Lung microvascular endothelial cell (primary cell): ENCODE results near the gene NPFFR1. TPM values are rescaled to one million over a fixed set of nuclear protein-coding genes. Genes with fewer than 3 reads are reported as not detected.

ENCODE experiments used
- DNase-seq, 2 donors: peaks; one replicate each; pipeline versions ENCODE4 v3.0.0 to v3.0.0-alpha.2; 2010; ENCODE audit warnings: low read depth in 2 of 2
- total RNA-seq: library from RNA; depleted of rRNA; stranded (reverse); fragments of >200 nt; gene quantifications from 2 replicates; pipeline ENCODE4 v1.2.1, GENCODE V29; 2014

The NPFFR1 gene
- total RNA-seq, 1 donor from 2014 or later: not detected

DNA sequence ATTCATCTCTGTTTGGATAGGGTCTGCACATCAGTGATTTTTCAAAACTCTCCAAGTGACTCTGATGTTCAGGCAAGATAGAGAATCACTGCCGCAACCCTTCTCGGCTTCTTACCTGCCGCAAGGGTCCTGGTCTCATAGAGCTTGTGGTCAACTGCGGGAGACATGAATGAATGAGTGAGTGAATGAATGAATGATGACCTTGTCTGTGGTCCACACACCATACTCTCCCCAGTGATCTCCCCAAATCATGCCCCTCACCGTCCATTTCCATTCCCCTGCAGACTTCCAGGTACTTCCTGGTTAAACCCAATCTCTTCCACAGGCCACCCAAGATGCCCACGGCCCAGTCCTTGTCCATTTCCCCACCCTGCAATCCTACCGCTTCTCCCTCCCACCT lies 5.9 kb upstream of the NPFFR1 start:
- DNase-seq: no peak

DNA sequence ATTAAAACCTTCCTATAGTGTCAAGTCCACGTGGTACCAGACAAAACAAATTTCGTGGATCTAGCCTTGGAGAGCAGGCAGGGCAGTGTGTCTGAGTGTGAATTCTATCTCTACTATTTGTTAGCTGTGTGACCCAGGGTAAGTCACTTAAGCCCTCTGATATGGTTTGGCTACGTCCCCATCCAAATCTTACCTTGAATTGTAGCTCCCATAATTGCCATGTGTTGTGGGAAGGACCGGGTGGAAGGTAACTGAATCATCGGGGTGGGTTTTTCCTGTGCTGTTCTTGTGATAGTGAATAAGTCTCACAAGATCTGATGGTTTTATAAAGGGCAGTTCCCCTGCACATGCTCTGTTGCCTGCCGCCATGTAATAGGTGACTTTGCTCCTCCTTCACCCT lies 2.8 kb upstream of the NPFFR1 start:
- no peak for DNase-seq

DNA sequence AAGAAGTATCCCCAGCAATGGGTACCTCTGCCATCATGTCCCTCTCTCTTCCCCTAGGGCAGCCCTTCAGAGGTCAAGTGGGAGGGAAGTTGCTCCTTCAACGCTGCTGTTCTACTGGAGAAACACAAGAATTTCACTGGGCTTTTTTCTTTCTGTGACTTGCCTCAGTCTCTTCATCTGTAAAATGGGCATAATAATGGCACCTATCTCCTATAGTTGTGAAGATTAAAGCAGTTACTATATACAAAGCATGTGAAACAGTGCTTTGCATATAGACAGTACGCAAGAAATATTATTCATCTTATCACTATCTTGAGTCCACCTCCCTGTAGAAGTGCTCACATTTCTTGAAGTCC lies 1.6 kb upstream of the NPFFR1 start:
- DNase-seq: no peak

DNA sequence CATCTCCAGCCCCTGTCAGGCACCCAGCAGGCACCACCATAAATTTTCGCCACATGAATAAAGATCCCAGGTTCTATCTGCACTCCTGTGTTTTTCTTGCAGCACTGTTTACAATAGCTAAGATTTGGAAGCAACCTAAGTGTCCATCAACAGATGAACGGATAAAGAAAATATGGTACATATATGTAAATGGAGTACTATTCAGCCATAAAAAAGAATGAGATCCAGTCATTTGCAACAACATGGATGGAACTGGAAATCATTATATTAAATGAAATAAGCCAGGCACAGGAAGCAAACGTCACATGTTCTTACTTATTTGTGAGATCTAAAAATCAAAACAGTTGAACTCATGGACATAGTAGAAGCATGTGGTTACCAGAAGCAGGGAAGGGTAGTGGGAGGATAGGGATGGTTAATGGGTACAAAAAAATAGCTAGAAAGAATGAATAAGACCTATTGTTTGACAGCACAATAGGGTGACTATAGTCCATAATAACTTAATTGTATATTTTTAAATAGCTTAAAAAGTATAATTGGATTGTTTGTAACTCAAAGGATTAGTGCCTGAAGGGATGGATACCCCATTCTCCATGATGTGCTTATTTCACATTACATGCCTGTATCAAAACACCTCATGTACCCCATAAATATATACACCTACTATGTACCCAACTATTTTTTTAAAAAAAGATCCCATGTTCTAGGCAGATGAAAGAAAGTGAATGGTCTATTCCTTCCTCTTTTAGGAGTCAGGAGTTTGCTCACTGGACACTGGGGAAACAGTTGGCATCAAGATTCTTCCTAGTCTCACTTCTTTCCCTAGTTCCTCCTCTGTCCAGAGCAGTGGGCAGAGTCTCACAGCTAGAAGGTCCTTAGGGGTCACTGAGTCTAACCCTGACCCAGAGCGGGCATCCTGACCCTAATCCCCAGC lies 1.0 kb upstream of the NPFFR1 start:
- no peak for DNase-seq

DNA sequence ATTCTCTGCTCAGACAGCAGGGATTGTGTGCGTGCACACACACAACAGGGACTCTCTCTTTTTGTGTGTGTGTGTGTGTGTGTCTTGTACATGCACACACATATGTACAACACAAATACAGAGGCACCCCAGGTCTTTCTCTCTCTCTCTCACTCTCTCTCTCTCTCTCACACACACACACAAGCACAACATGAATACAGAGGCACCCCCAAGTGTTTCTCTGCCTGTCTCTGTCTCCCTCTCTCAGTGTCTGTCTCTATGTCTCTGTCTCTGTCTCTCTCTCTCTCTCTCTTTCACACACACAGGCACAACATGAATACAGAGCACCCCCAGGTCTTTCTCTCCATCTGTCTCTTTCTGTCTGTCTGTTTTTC lies 746 bp downstream of the NPFFR1 start:
- no peak for DNase-seq

DNA sequence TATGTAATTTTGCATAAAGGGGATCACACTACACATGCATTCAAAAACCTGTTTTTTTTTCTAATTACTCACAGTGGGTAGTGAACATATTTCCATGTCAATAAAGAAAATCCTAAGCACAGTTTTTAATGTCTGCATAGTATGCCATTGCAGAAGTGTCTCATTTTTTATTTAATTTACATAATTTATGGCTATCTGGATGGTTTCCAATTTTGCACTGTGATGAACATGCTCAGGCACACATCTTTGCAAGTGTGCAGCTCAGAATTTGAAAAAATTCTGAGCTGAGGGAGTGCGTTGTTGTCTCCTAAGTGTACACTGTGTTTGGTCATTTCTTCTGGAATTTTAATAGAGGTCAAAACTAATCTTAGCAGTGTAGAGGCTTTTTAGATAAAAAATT lies 2.2 kb downstream of the NPFFR1 start:
- no peak for DNase-seq

DNA sequence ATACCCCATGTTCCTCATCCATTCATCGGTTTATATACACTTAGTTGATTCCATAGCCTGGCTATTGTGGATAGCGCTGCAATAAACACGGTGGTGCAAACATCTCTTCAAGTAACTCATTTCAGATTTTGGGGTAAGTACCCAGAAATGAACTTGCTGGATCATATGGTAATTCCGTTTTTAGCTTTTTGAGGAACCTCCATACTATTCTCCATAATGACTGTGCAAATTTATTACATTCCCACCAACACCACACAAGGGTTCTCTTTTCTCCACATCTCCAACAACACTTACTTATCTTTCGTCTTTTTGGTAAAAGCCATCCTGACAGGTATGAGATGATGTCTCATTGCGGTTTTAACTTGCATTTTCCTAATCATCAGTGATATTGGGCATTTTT lies 3.7 kb downstream of the NPFFR1 start:
- DNase-seq: no peak

DNA sequence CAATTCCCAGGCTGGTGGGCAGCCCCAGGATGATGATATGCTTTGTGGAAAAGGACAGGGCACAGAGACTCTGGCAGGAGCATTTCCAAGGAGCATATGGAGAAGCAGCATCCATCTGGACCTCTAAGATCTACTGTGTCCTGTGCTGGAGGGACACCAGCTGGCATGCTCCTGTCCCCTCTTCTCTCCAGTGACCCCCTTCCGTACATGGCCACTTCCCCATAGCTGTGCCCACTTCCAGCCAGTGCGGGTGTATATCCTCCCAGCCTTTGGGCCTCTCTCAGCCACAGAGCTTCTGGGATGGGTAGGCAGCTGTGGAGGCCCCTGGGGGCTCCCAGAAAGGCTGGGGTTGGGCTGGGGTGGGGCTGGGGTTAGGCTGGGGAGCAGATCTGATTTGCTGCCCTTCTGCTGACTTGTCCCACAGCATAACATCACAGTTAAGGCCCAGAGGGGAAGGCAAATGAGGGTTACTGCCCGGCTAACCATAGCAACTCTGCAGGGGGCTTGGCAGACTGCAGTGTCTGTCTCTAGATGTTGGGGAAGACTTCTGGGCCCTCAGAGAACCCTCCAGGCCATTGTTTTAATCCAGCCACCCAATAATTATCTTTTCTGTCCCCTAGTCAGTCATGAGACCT lies 6.3 kb downstream of the NPFFR1 start:
- DNase-seq: no peak

DNA sequence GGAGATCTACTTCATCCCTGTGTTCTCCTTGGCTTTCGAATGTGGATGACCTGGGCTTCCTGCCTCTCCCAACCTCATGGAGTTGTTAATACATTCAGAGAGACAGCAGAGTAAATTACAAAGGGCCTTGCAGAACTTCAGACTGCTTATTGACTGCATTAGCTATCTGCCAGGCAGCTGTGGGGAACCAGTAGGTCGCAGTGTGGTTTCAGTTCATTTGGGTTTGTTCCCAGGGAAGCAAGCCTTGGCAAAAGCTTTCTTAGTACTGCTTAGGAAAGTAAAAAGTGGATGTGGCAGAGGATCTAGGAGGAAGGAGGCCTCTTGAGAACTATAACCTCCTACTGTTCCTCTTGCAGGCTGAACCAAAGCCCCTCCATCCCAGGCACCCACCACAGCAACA lies 9.2 kb downstream of the NPFFR1 start:
- no peak for DNase-seq

DNA sequence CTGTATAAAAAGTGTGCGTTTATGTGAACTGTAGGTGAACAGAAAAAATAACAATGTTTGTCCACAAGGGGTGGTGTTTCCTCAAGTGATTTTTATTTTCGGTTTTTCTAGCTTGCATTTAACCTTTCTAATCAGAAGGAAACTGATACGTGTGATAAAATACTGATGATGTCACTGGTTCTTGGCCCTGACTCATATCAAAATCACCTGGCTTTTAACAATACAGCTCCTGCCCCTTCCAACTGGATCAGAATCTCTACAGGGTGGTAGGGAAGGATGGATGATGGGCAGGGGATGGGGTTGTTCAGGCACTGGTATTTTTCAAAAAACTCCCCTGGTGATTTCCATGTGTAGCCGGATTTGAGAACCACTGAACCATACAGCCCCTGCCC lies 10.9 kb downstream of the NPFFR1 start:
- peak; percentile 31 to 37 for DNase-seq

DNA sequence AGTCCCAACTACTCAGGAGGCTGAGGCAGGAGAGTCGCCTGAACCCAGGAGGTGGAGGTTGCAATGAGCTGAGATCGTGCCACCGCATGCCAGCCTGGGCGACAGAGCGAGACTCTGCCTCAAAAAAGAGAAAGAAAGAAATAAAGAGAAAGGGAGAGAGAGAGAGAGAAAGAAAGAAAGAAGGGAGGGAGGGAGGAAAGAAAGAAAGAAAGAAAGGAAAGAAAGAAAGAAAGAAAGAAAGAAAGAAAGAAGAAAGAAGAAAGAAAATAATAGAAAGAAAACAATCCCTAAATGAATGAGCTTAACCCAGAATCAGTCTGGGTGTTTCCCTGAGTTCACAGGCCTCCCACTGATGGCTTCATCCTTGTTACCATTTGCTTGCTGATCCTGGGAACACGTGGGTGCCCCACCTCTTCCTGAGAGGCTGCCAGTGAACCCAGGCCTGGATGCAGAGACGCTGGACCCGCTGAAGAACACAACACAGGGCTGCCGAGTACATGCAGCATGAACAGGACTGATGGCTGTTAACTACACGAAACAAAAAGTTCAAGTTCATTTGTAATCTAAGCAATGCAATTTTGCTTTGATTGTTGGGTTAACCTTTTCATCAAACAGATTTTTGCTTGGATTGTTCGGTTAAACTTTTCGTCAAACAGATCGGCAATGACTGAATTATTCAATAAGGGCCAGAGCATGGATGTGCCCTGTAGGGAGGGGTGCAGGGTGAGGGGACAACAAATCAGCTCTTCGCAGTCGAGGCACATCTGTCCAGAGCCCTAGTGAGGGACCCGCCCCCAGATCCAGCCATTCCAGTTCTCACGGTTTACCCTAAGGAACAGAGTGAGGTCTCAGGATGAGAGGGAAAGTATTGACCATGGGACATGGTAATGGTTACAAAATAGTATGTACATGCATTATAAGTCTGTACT lies 11.5 kb downstream of the NPFFR1 start:
- DNase-seq: no peak

DNA sequence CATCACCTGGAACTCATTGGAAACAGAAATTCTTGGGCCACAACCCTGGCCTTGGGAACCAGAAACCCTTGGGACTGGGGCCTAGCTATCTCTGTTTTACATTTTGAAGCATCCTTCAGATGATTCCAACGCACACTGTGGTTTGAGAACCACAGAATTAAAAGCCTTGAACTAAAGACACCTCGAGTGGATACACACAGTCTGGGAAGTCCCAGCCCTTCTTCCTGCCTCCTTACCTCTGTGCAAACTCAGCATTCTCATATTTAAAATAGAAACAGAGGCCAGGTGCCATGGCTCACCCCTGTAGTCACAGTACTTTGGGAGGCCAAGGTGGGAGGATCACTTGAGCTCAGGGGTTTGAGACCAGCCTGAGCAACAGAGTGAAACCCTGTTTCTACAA lies 12.9 kb downstream of the NPFFR1 start:
- no peak for DNase-seq

DNA sequence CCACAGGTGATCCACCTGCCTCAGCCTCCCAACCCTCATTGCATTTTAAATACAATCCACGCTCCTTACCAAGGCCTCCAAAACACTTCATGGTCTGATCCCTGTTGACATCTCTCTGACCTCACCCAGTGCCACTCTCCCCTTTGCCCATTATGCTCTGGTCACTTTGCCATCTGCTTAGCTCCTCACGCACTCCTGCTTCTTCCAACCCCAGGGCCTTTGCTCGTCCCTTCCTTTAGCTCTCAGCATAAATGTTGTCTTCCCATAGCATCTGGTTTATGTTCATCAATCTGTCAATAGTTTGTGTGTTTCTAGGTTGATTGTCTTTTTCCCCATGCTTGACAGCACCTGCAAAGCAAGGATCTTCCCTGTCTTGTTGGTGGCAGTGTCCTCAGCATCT lies 14.1 kb downstream of the NPFFR1 start:
- no peak for DNase-seq

DNA sequence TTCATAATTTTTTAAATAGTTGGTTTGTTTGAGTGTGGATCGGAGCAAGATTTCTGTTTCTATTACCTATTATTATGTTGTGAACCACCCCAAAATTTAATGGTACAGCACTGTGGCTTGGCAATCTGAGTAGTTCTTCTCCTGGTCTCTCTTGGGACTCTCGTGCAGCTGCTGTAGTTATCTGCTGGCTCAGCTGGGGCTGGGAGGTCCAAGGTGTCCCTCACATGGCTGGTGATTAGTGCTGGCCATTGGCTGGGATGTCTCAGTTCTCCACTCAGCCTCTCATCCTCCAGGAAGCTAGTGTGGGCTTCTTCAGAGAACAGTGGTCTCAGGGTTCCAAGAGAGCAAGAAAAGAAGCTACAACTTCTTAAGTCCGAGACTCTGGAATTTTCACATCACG lies 15.4 kb downstream of the NPFFR1 start:
- DNase-seq: no peak

DNA sequence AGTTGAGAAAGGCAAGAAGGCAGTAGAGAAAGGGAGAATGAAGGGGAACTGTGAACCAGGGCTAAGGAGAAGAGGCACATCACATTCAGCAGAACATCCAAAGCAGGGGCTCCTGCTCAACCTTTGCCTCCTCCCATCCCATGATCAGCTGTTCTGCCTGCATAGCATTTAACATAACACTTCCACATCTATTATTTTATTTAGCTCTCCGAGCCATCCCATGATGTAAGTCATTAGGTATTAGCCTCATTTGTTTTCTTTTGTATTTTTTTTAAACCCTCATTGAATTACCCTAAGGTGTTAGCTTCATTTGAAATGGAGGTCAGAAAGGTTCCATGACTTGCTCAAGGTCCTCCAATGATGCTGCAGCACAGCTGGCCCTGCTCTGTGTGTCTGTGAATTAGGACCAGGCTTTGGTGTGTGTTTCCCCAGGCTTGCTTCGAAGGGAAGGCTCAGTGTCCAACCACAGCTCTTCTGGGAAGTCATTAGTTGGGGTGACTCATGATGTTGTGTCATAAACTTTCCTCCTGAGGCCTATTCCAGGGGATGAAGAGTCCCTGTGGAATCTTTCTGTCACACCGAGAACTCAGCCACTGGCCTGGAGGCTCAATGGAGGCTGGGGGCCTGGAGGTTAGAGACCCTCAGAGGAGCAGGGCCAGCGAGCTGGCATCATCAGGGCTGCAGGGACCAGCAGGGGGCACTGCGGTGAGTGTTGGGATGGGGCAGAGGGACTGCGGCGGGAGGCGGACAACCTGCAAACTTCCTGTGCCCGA lies 16.5 kb downstream of the NPFFR1 start:
- peak in 1 of 2 donors; percentile 79 for DNase-seq

DNA sequence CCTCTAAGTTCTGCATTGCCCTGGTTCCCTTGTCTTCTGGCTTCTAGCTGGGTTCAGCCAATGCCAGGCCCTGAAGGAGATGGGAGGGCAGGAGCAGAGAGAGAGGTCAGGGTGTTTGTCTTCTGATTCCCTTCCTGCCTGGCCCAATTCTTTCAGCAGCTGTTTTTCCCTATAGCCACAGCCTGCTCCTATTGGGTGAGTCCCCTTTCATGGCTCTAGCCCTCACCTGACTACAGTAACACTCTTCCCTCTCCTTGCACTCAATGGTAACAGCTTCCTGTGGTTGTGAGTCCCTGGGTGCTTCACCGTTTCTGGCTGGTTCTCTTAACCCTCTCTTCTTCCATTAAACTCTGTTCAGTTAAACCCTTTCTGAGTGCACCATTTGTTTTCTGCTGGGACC lies 17.1 kb downstream of the NPFFR1 start:
- no peak for DNase-seq

DNA sequence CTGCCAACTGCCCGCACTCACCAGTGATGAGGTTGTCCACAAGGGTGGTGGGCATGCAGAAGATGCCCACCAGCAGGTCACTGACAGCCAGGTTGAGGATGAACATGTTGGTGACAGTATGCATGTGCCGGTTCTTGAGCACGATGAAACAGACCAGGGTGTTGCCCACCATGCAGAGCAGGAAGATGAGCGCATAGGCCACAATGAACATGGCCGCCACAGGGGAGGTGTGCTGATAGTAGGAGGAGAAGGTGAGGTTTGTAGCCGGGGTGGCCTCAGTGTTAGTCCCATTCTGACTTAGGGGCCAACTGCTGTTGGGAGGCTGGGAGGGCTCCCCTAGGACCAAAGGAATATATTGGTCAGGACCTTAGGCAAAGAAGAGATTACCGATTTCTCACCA lies 17.7 kb downstream of the NPFFR1 start:
- DNase-seq: no peak

DNA sequence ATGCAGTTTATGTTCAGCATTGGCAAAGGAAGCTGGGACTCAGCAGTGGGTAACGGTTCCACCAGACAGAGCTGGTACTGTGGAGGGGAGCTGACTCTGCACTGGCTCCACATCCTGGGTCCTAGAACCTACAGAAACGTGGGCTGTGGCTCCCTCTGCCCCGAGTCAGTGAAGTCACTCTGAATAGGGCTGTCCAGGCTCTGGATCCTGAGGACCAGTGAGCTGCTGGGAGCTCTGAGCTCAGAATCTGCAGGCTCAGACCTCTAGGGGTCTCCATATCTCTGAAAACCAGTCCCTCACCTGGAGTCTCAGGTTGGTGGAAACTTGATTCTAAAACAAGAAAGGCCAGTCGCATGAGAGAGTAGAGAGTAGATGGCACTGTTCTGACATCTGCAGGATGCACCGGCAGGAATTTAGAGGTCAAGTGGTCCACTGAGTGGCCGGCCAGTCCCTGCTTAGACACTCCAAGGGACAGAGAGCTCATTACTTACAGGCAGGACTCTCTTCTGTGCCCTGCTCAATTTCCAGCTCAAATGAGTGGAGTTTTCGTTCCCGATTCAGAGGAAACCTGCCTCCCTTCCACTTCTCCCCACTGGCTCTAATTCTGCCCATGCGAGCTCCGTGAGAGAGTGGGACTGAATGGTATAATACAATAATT lies 18.6 kb downstream of the NPFFR1 start:
- DNase-seq: peak in 1 of 2 donors; percentile 38

DNA sequence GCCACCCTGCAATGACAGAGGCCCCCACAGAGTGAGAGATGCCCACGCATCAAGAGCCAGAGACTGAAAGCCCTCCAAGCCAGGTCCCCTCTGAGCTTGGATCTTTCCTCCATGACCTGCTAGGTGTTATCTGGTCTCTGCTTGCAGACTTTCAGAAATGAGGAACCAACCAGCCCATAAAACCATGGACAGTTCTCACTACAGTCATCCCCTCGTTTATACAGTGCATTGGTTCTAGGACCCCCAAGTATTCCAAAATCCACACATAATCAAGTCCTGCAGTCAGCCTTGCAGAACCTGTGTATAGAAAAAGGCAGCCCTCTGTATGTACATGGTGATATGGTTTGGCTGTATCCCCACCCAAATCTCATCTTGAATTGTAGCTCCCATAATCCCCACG lies 23.1 kb downstream of the NPFFR1 start:
- no peak for DNase-seq

DNA sequence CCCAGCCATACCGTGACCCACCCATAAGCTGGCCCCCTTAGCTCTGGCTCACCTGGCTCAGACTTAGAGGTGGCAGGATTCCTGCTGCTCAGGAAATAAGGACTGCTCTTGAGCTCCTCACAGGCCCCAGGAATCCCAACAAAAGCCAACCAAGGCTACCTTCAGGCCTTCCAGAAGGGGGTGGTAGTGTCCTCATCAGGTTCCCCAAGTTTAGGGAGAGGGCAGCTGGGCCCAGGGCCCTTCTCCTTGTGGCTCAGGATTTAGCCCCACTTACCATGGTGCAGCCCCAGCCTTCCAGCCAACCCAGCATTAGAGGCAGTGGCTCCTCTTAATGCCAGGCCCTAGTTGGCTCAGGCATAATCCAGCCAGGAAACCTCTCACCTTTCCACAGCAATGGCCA lies 23.5 kb downstream of the NPFFR1 start:
- no peak for DNase-seq

DNA sequence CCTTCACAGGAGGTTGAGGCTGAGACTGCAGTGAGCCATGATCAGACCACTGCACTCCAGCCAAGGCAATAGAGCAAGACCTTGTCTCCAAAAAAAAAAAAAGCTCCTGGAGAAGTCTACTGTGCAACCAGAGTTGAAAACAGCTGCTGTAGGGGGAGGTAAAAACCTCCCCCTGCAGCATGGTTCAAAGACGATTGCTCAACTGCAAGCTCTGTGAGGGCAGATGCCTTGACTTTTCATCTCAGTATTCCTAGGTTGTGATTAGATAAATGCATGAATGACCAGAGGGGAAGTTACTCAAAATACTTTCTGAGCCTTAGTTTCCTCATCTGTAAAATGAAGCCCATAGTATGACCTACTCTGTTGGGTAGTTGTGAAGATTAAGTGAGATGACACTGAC lies 25.6 kb downstream of the NPFFR1 start:
- DNase-seq: no peak
